Islet precursor cell (in vitro differentiated cells): ENCODE data around the gene ARHGAP31.
"Not testable (repeated sequence)": the region's sequence is repeated elsewhere in the genome, so short reads cannot be mapped to it uniquely, and the experiment has no call there.

ENCODE experiments used
- DNase-seq: peaks from one replicate; pipeline ENCODE4 v3.0.0-alpha.2; 2018

ARHGAP31 gene

GRCh38 chr3:119352034-119352609 lies 57.9 kb downstream of the ARHGAP31 start:
- DNase-seq = peak; percentile 80

GRCh38 chr3:119352863-119353527 lies 58.8 kb downstream of the ARHGAP31 start:
- DNase-seq = no peak

GRCh38 chr3:119355608-119356007 lies 61.4 kb downstream of the ARHGAP31 start:
- not testable (repeated sequence) for DNase-seq

GRCh38 chr3:119356646-119357045 lies 62.5 kb downstream of the ARHGAP31 start:
- DNase-seq = no peak

DNA sequence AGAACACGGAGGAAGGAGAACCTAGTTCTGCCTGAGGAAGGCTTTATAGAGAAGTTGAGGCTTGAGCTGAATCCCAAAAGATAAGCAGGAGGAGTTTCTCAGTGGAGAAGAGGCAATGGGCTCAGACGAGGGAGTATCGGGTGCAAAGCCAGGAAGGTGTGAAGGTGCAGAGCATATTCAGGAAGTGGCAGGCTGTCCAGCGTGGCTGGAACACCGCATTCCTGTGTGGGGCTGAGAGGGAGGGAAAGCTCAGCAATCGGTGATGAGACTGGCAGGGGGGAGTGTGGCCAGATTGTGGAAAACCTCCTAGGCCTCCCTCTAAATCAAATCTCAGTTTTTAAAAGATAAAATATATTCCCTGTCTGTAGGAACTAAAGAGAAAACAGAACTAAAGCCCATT lies 63.0 kb downstream of the ARHGAP31 start:
- DNase-seq = peak; percentile 81

- DNase-seq = no peak
Observed at GRCh38 chr3:119359476-119360326, 65.5 kb downstream of the ARHGAP31 start.

GRCh38 chr3:119360736-119361462 lies 66.7 kb downstream of the ARHGAP31 start:
- no peak for DNase-seq

GRCh38 chr3:119362010-119362409 lies 67.8 kb downstream of the ARHGAP31 start:
- no peak for DNase-seq

DNA sequence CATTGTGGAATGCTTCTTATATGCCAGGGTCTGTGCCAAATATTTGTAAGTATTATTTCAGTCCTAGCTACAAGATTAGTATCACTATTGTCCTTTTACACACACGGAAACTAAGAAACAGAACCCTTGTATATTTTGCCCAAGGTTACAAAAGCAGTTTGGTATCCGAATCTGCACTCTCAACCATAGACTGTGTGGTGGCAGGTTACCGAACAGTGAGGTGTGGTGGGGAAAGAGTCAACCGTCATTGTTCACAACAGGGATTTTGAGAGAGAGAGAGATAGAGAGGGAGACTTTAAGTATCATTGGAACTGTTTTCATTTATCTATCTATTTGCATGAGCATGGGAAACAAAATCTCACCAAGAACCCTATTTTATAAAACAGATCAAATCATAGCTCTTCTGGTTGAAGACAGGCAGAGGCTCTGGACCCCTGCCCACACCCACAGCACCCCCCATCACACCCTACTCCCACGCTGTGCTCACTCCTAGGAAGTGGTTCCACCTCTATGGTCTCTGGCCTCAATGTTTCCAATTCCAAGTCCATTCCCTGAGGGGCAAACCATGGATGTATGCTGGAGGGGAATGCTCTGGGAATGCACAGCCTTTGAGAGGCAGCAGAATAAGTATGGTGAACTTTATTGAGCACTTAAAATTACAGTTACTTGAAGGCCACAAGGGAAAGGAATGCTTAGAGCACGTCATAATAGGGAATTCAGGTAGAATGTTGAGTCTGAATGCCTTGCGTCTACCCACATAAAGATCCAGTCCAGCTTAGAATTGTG lies 69.0 kb downstream of the ARHGAP31 start:
- no peak for DNase-seq

DNA sequence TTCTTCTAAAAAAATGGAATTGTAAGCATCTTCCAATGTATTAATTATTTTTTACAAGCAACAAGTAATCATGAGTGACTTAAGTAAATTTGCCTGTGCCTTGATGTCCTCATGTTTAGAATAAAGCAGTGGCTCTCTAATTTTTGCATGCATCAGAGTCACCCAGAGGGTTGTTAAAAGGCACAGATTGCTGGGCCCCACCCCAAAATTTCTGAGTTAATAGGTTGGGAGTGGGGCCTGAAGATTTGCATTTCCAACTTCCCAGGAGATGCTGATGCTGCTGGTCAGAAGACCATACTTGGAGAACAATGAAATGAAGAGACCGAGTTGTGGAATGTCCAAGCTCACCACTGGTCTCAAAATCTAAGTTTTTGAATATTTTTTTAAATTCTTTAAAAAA lies 70.2 kb downstream of the ARHGAP31 start:
- DNase-seq = no peak

GRCh38 chr3:119365418-119365817 lies 71.2 kb downstream of the ARHGAP31 start:
- no peak for DNase-seq

DNA sequence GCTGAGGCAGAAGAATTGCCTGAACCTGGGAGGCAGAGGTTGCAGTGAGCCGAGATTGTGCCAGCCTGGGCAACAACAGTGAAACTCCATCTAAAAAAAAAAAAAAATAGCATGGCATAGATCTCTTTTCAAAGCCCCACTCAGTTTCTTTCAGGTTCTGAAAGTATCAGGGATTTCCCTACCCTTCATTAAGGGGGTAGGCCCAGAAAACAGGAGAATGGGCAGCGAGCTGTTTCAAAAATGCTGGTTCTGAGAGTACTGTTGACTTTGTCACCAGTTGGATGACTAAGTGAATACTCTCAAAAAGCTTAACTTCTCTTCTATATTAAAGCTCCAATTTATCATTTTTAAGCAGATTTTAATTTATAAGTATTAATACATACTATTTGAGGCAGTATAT lies 72.8 kb downstream of the ARHGAP31 start:
- no peak for DNase-seq

GRCh38 chr3:119368298-119368697 lies 74.1 kb downstream of the ARHGAP31 start:
- DNase-seq = no peak

DNA sequence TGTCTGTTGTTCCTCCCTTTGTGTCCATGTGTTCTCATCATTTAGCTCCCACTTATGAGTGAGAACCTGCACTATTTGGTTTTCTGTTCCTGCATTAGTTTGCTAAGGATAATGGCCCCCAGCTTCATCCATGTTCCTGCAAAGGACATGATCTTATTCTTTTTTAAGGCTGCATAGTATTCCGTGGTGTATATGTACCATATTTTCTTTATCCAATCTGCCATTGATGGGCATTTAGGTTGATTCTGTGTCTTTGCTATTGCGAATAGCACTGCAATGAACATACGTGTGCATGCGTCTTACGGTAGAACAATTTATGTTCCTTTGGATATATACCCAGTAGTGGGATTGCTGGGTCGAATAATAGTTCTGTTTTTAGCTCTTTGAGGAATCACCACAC lies 77.6 kb downstream of the ARHGAP31 start:
- DNase-seq = not testable (repeated sequence)

- no peak for DNase-seq
Observed at GRCh38 chr3:119375106-119375505, 80.9 kb downstream of the ARHGAP31 start.

DNA sequence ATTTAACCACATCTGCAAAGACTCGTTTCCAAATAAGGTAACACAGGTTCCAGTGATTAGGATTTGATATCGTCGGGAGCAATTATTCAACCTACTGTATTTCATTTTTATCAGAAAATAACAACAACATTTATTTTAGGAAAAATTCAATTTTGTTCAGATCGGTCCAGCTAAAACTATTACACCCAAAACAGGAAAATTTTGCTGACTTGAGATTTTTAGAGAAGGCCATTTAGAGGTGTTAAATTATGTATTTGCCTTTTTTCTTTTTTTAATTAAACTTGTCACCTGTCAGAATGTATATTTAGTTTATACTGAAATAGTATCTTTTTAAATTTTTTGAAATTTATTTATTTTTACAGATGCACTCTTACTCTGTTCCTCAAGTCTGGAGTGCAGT lies 81.3 kb downstream of the ARHGAP31 start:
- DNase-seq = no peak

DNA sequence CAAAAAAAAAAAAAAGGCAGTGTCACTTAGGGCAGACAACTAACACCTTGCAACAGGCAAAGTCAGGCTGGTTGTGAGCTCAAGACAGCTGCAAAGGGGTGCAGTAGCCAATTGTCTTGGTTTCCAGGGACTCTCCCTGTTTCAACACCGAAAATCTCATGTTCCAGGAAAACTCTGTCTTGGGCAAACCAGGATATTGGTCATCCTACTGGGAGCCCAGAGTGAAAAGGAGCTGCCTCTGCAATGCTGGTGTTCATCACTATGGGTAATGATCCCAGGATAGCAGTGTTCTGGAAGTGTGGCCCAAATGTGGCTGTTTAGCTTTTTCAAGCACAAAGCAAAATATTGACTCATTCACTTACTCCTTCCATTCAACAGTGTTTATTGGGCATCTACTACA lies 82.6 kb downstream of the ARHGAP31 start:
- no peak for DNase-seq

DNA sequence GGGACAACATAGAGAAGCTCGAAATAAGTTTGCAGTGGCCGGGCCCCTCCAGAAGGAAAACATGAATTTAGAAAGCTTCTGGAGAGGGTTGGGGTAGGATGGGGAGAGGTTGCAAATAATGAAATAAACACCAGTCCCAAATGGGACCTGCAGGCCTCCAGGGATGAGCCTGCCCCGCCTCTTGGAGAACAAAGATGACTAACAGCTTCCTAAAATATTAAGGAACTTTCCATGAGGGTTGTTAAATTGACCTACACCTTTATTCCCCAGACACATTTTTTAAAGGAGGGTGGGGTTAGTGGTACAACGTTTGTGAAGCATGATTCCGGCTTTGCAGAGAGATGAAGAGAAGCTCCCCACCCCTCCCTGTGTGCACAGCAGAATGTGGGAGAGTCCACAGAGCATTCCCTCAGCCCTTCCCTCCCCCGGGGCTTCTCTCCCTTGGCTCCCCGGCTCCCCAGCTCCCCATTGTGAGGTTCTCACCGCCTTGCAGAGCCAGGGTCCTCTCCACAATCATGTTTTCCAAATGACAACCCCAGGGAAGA lies 84.1 kb downstream of the ARHGAP31 start:
- no peak for DNase-seq

- no peak for DNase-seq
Observed at GRCh38 chr3:119380697-119381096, 86.5 kb downstream of the ARHGAP31 start.

DNA sequence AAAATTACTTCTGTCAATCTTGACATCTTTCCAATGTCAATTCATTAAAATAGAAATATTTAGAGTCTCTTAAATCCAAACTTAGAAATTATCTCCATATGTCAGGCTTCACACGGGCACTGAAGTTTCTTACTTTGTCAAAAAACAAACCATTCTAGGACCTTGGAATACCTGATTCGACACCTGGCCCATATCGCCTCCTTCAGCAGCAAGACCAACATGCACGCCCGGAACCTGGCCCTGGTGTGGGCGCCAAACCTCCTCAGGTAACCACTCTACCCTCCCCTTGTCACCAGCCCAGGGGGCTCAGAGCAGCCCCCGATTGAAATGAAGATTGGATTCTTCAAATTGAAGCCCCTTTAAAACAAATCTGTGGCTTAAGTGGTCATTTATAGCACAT lies 88.0 kb downstream of the ARHGAP31 start:
- DNase-seq = no peak

DNA sequence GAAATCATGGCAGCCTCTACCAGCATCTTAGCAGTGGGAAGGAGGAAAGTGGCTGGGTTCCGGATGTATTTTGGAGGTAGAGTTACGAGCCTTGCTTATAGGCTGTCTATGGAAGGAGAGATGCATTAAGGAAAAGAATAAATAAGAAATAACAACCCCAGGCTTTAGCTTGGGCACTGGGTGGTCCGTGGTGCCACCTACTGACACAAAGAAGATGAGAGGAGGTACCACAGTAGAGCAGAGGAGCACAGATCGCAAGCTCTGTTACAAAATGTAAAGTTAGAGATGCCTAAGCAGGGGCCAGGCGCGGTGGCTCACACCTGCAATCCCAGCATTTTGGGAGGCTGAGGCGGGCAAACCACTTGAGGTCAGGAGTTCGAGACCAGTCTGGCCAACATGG lies 94.4 kb downstream of the ARHGAP31 start:
- DNase-seq = no peak

- DNase-seq = no peak
Observed at GRCh38 chr3:119395923-119396358, 101.8 kb downstream of the ARHGAP31 start.
